ENCODE results near the gene MBNL1.

GRCh38 chr3:152459572-152459971, 190.8 kb downstream of the MBNL1 start:
- TF ChIP-seq POLR2AphosphoS5 (IDR thresholded peaks at IDR 0.05; ENCODE audit: borderline replicate concordance, low read depth, low read length), result no peak
- no peak for TF ChIP-seq EZH2 (IDR thresholded peaks at IDR 0.05)
